ENCODE measurements around the gene POLG2. TPM values are rescaled to one million over a fixed set of nuclear protein-coding genes. Genes with fewer than 3 reads are reported as not detected.

Gene POLG2
- total RNA-seq, 2 experiments from 2014 or later, result 22.9 to 51.1 TPM

DNA sequence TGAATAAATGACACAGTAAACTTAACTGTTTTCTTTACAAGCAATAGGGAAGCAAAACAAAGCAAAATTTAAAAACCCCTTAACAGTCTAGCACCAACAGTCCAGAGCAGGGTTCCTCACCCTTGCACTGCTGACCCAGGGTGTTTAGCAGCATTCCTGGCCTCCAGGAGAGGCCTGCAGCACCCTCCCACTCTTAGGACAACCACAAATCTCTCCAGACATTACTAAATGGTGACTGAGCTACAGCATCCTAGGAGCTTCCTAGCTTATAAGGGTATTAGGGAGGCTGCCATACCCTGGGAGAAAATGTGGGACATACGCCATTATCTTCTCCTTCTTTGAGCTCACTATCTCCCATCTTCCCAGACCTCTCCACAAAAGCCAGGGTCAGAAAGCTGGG is 15.9 kb downstream of the POLG2 start:
- H3K4me3 ChIP-seq (ENCODE audit: low read depth, low read length, poor library complexity, severe bottlenecking), result no peak overlapping the region
- peaks cover 93% of the 10 kb centered on the region for H3K36me3 ChIP-seq (ENCODE audit: insufficient read depth, low read length)
- no peaks in the 10 kb centered on the region for H3K4me1 ChIP-seq (ENCODE audit: insufficient read depth, low read length, poor library complexity, severe bottlenecking)
- ChIA-PET POLR2A (interaction anchor here (1.1 kb wide), 1 partner anchor 69 kb away, joined by 3 read pairs; no protein-coding TSS in a partner anchor), CTCF (ENCODE audit: unreplicated experiment) (no interaction called here)
- no peaks in the 10 kb centered on the region for H3K79me2 ChIP-seq (ENCODE audit: insufficient read depth, low read depth, low read length)
- H3K4me2 ChIP-seq (ENCODE audit: low read length), result no peak overlapping the region
- no peaks in the 10 kb centered on the region for H3K9me3 ChIP-seq (ENCODE audit: low read length)
- no peak for TF ChIP-seq EZH2phosphoT487 (IDR thresholded peaks at IDR 0.05; ENCODE audit: borderline replicate concordance, low read depth, low read length)
- TF ChIP-seq, protein P1, sequence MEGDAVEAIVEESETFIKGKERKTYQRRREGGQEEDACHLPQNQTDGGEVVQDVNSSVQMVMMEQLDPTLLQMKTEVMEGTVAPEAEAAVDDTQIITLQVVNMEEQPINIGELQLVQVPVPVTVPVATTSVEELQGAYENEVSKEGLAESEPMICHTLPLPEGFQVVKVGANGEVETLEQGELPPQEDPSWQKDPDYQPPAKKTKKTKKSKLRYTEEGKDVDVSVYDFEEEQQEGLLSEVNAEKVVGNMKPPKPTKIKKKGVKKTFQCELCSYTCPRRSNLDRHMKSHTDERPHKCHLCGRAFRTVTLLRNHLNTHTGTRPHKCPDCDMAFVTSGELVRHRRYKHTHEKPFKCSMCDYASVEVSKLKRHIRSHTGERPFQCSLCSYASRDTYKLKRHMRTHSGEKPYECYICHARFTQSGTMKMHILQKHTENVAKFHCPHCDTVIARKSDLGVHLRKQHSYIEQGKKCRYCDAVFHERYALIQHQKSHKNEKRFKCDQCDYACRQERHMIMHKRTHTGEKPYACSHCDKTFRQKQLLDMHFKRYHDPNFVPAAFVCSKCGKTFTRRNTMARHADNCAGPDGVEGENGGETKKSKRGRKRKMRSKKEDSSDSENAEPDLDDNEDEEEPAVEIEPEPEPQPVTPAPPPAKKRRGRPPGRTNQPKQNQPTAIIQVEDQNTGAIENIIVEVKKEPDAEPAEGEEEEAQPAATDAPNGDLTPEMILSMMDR (conservative IDR thresholded peaks at IDR 0.05; ENCODE audit: low read length), result no peak
- H2AFZ ChIP-seq (ENCODE audit: low read length), result no peak overlapping the region
- DNase-seq (ENCODE audit: low spot score), result no peak
- H3K27ac ChIP-seq (ENCODE audit: low read depth, low read length, poor library complexity, severe bottlenecking), result no peak overlapping the region
- no TSS peak for BruUV-seq (replicated peaks)
- no peaks in the 10 kb centered on the region for H3K9me2 ChIP-seq (ENCODE audit: insufficient read depth, low read length)
- H4K20me1 ChIP-seq (ENCODE audit: insufficient read depth, low read length), result no peaks in the 10 kb centered on the region
- intact Hi-C loops (cut with micrococcal nuclease; ENCODE audit: unreplicated experiment), result no loop called here

DNA sequence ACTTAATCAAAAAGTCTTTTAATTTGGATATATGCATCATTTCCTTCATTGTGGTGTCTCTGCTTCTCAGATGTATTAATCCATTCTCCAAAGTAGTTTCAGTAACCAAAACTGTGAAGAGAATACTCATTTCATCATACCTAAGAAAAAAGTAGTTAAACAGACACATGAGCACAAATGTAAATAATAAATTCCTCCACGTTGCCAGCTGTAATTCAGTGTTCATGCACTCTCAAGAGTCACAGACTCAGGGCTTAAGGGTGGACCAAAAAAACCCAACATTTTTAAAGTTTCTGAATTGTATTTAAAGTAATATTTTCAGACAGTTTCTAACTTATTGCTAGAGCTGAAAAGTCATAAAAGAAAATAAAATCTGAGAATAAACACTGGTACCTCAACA is 19.0 kb downstream of the POLG2 start:
- Histone ChIP-seq H3K4me3 (ENCODE audit: low read depth, low read length, poor library complexity, severe bottlenecking) (no peak overlapping the region), H3K9me2 (ENCODE audit: insufficient read depth, low read length) (no peaks in the 10 kb centered on the region), H3K27ac (ENCODE audit: low read depth, low read length, poor library complexity, severe bottlenecking) (no peak overlapping the region), H2AFZ (ENCODE audit: low read length) (no peak overlapping the region), H3K36me3 (ENCODE audit: insufficient read depth, low read length) (peaks cover 88% of the 10 kb centered on the region), H4K20me1 (ENCODE audit: insufficient read depth, low read length) (no peaks in the 10 kb centered on the region), H3K4me1 (ENCODE audit: insufficient read depth, low read length, poor library complexity, severe bottlenecking) (peaks cover 6% of the 10 kb centered on the region), H3K79me2 (ENCODE audit: insufficient read depth, low read depth, low read length) (no peaks in the 10 kb centered on the region), H3K4me2 (ENCODE audit: low read length) (no peak overlapping the region), H3K9me3 (ENCODE audit: low read length) (no peaks in the 10 kb centered on the region)
- TF ChIP-seq, protein P1 (conservative IDR thresholded peaks at IDR 0.05; ENCODE audit: low read length), result no peak
- no peak for TF ChIP-seq EZH2phosphoT487 (IDR thresholded peaks at IDR 0.05; ENCODE audit: borderline replicate concordance, low read depth, low read length)
- ChIA-PET POLR2A (interaction anchor here (1.0 to 1.2 kb wide), 2 partner anchors 15 to 59 kb away, joined by 3 to 4 read pairs; no protein-coding TSS in a partner anchor), CTCF (ENCODE audit: unreplicated experiment) (no interaction called here)
- no TSS peak for BruUV-seq (replicated peaks)
- intact Hi-C loops (cut with micrococcal nuclease; ENCODE audit: unreplicated experiment), result no loop called here
- no peak for DNase-seq (ENCODE audit: low spot score)

DNA sequence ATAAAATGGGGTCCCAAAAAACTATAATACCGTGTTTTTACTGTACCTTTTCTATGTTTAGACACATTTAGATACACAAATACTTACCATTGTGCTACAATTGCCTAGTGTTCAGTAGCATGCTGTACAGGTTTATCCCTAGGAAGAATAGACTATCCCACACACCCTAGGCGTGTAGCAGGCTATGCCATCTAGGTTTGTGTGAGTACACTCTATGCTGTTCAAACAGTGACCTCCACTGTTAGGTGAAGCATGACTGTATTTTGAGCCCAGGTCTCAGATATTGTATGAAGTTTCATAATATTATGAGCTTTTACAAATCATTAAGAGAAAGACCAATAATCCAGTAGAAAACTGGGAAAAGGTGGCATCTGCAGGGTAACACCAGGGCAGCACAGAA is 24.3 kb downstream of the POLG2 start:
- POLR2A ChIA-PET, result interaction anchor here (0.5 kb wide), 2 partner anchors 308 to 627 kb away, joined by 3 to 4 read pairs; no protein-coding TSS in a partner anchor
- DNase-seq (ENCODE audit: low spot score), result no peak
- Histone ChIP-seq H3K79me2 (ENCODE audit: insufficient read depth, low read depth, low read length) (no peaks in the 10 kb centered on the region), H2AFZ (ENCODE audit: low read length) (no peak overlapping the region), H3K9me3 (ENCODE audit: low read length) (no peaks in the 10 kb centered on the region), H3K36me3 (ENCODE audit: insufficient read depth, low read length) (peaks cover 90% of the 10 kb centered on the region), H3K9me2 (ENCODE audit: insufficient read depth, low read length) (no peaks in the 10 kb centered on the region), H3K4me2 (ENCODE audit: low read length) (no peak overlapping the region), H3K27ac (ENCODE audit: low read depth, low read length, poor library complexity, severe bottlenecking) (no peak overlapping the region), H3K4me3 (ENCODE audit: low read depth, low read length, poor library complexity, severe bottlenecking) (no peak overlapping the region), H4K20me1 (ENCODE audit: insufficient read depth, low read length) (no peaks in the 10 kb centered on the region), H3K4me1 (ENCODE audit: insufficient read depth, low read length, poor library complexity, severe bottlenecking) (peaks cover 6% of the 10 kb centered on the region)
- TF ChIP-seq, protein P1 (conservative IDR thresholded peaks at IDR 0.05; ENCODE audit: low read length), result no peak
- TF ChIP-seq EZH2phosphoT487 (IDR thresholded peaks at IDR 0.05; ENCODE audit: borderline replicate concordance, low read depth, low read length), result no peak
- CTCF ChIA-PET (ENCODE audit: unreplicated experiment), result no interaction called here
- intact Hi-C loops (cut with micrococcal nuclease; ENCODE audit: unreplicated experiment), result no loop called here
- TSS peak; percentile 48 for BruUV-seq (replicated peaks)

Measured in OCI-LY7 (cell line).